ENCODE results near the gene ANXA3. TPM values are rescaled to one million over a fixed set of nuclear protein-coding genes. Genes with fewer than 3 reads are reported as not detected.
A peak's percentile ranks its signal among the peaks of the same experiment; 100 is the strongest.

Gene ANXA3
- polyA plus RNA-seq, 1 of the 3 experiments (the other 2 are of a cell fraction): 13.8 TPM

DNA sequence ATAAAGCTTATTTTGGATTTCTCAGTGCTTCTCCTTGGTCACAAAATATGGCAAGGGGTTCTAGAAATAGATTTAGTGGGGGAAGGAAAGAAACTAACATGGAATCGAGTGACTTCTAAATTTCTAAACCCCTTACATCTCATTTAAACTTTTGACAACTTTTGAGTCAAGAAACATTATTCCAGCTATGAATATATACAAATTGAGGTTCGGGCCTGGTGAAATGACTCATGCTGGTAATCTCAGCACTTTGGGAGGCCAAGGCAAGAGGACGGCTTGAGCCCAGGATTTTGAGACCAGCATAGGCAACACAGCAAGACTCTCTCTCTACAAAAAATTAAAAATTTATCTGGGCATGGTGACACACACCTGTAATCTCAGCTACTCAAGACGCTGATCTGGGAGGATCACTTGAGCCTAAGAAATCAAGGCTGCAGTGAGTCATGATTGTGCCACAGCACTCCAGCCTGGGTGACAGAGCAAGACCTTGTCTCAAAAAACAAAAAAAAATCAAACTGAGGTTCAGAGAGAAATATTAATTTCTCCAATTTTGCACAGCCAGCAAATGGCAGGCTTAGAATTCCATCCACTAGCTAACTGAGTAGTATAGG, 99.8 kb downstream of the ANXA3 start:
- Histone ChIP-seq H4K20me1 (ENCODE audit: insufficient read depth) (no peaks in the 10 kb centered on the region), H3K4me1 (ENCODE audit: control insufficient read depth in 1 of 2, insufficient read depth in 2 of 2, low read depth in 1 of 2, low read length in 1 of 2) (peaks cover 7 to 15% of the 10 kb centered on the region in 2 experiments), H3K9me2 (no peaks in the 10 kb centered on the region), H3K9me3 (no peaks in the 10 kb centered on the region), H3K4me2 (no peak overlapping the region), H3K36me3 (replicated peaks in 1 of 2; ENCODE audit: control insufficient read depth in 1 of 2, insufficient read depth in 2 of 2, low read length in 1 of 2) (no peaks in the 10 kb centered on the region), H3K27ac (ENCODE audit: low read depth in 2 of 2, low read length in 1 of 2) (peak overlapping the region in 1 of 2 experiments; percentile 49; a peak in 1 of 4 replicates), H3F3A (replicated peaks; ENCODE audit: insufficient read depth) (peaks cover 9% of the 10 kb centered on the region), H3K79me2 (ENCODE audit: insufficient read depth) (no peaks in the 10 kb centered on the region), H2AFZ (ENCODE audit: low read depth) (no peak overlapping the region), H3K9ac (no peak overlapping the region), H3K27me3 (ENCODE audit: insufficient read depth) (no peaks in the 10 kb centered on the region), H3K4me3 (ENCODE audit: low read depth in 2 of 2, low read length in 1 of 2) (no peak overlapping the region)
- 85% methylated on average over 4 of the region's 4 CpGs for WGBS (ENCODE audit: low lambda C conversion rate)
- no peak for TF ChIP-seq RFX5 (IDR thresholded peaks at IDR 0.05; ENCODE audit: low read length)
- no peak for TF ChIP-seq EP300 (IDR thresholded peaks at IDR 0.05; ENCODE audit: borderline replicate concordance in 1 of 2, low read depth in 1 of 2, low read length in 1 of 2)
- TF ChIP-seq, protein P1, sequence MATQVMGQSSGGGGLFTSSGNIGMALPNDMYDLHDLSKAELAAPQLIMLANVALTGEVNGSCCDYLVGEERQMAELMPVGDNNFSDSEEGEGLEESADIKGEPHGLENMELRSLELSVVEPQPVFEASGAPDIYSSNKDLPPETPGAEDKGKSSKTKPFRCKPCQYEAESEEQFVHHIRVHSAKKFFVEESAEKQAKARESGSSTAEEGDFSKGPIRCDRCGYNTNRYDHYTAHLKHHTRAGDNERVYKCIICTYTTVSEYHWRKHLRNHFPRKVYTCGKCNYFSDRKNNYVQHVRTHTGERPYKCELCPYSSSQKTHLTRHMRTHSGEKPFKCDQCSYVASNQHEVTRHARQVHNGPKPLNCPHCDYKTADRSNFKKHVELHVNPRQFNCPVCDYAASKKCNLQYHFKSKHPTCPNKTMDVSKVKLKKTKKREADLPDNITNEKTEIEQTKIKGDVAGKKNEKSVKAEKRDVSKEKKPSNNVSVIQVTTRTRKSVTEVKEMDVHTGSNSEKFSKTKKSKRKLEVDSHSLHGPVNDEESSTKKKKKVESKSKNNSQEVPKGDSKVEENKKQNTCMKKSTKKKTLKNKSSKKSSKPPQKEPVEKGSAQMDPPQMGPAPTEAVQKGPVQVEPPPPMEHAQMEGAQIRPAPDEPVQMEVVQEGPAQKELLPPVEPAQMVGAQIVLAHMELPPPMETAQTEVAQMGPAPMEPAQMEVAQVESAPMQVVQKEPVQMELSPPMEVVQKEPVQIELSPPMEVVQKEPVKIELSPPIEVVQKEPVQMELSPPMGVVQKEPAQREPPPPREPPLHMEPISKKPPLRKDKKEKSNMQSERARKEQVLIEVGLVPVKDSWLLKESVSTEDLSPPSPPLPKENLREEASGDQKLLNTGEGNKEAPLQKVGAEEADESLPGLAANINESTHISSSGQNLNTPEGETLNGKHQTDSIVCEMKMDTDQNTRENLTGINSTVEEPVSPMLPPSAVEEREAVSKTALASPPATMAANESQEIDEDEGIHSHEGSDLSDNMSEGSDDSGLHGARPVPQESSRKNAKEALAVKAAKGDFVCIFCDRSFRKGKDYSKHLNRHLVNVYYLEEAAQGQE (IDR thresholded peaks at IDR 0.05; ENCODE audit: low read depth, low read length): no peak
- TF ChIP-seq NRF1 (IDR thresholded peaks at IDR 0.05; ENCODE audit: low read depth, low read length): no peak
- TF ChIP-seq, protein P2, sequence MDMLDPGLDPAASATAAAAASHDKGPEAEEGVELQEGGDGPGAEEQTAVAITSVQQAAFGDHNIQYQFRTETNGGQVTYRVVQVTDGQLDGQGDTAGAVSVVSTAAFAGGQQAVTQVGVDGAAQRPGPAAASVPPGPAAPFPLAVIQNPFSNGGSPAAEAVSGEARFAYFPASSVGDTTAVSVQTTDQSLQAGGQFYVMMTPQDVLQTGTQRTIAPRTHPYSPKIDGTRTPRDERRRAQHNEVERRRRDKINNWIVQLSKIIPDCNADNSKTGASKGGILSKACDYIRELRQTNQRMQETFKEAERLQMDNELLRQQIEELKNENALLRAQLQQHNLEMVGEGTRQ (IDR thresholded peaks at IDR 0.05; ENCODE audit: borderline replicate concordance, low read depth, low read length): no peak
- no peak for TF ChIP-seq MXI1 (IDR thresholded peaks at IDR 0.05; ENCODE audit: low read depth, low read length)
- no peak for TF ChIP-seq JUND (IDR thresholded peaks at IDR 0.05)
- TF ChIP-seq SIN3A (IDR thresholded peaks at IDR 0.05; ENCODE audit: borderline replicate concordance, low read depth, low read length): no peak
- no peak for TF ChIP-seq FOXJ3 (CRISPR knock-in tag; IDR thresholded peaks at IDR 0.05)
- TF ChIP-seq, protein P3, sequence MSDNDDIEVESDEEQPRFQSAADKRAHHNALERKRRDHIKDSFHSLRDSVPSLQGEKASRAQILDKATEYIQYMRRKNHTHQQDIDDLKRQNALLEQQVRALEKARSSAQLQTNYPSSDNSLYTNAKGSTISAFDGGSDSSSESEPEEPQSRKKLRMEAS (IDR thresholded peaks at IDR 0.05; ENCODE audit: low read depth): no peak
- TF ChIP-seq, protein P4, sequence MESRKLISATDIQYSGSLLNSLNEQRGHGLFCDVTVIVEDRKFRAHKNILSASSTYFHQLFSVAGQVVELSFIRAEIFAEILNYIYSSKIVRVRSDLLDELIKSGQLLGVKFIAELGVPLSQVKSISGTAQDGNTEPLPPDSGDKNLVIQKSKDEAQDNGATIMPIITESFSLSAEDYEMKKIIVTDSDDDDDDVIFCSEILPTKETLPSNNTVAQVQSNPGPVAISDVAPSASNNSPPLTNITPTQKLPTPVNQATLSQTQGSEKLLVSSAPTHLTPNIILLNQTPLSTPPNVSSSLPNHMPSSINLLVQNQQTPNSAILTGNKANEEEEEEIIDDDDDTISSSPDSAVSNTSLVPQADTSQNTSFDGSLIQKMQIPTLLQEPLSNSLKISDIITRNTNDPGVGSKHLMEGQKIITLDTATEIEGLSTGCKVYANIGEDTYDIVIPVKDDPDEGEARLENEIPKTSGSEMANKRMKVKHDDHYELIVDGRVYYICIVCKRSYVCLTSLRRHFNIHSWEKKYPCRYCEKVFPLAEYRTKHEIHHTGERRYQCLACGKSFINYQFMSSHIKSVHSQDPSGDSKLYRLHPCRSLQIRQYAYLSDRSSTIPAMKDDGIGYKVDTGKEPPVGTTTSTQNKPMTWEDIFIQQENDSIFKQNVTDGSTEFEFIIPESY (IDR thresholded peaks at IDR 0.05; ENCODE audit: borderline replicate concordance, low read depth): no peak
- no peak for TF ChIP-seq EZH2phosphoT487 (IDR thresholded peaks at IDR 0.05; ENCODE audit: borderline replicate concordance, low read depth)
- TF ChIP-seq SMC3 (IDR thresholded peaks at IDR 0.05; ENCODE audit: low read depth, low read length): no peak
- ChIA-PET CTCF (interaction anchor here (1.0 kb wide), 1 partner anchor 40 kb away, joined by 3 read pairs; no protein-coding TSS in a partner anchor), POLR2A (no interaction called here)
- no peak for DNase-seq
